HepG2 (cell line): Measurements from ENCODE around the gene F12. TPM values are rescaled to one million over a fixed set of nuclear protein-coding genes. Genes with fewer than 3 reads are reported as not detected.

ENCODE experiments used
- DMAP1 ChIP-seq: IDR thresholded peaks from 2 replicates; pipeline ENCODE4 v1.6.1; 2016
- EP300 ChIP-seq, 3 experiments: sonication (generic) in 1 of 3; formaldehyde crosslinking in 1 of 3; IDR thresholded peaks; 2 replicates each; pipeline versions ENCODE4 v1.5.1 to v1.6.1; 2011 to 2020; ENCODE audit warnings: low read depth in 2 of 3, low read length in 2 of 3, borderline replicate concordance in 1 of 3, improper control_type of control experiment in 1 of 3, mild to moderate bottlenecking in 1 of 3, missing genetic modification reagents in 1 of 3, moderate library complexity in 1 of 3
- FOXC1 ChIP-seq: sonication (generic); formaldehyde crosslinking; IDR thresholded peaks from 2 replicates; pipeline ENCODE4 v1.8.0; 2022; ENCODE audit warnings: mild to moderate bottlenecking, missing genetic modification reagents, borderline replicate concordance
- GATA4 ChIP-seq: sonication (generic); IDR thresholded peaks from 2 replicates; pipeline ENCODE4 v1.6.1; 2016; ENCODE audit warnings: antibody characterized with exemption, low read depth, borderline replicate concordance
- GLI4 ChIP-seq: sonication (generic); formaldehyde crosslinking; IDR thresholded peaks from 2 replicates; pipeline ENCODE4 v1.5.1; 2020; ENCODE audit warnings: missing genetic modification reagents, mild to moderate bottlenecking, moderate library complexity, borderline replicate concordance
- HHEX ChIP-seq: IDR thresholded peaks from 2 replicates; pipeline ENCODE4 v1.6.1; 2016; ENCODE audit warnings: control low read depth
- ISX ChIP-seq: sonication (generic); formaldehyde crosslinking; conservative IDR thresholded peaks from 2 replicates; pipeline ENCODE4 v1.5.0; 2020; ENCODE audit warnings: missing genetic modification reagents
- KDM1A ChIP-seq: IDR thresholded peaks from 2 replicates; pipeline ENCODE4 v1.6.1; 2016; ENCODE audit warnings: missing compliant biosample characterization
- MIER2 ChIP-seq: IDR thresholded peaks from 2 replicates; pipeline ENCODE4 v1.6.1; 2016; ENCODE audit warnings: missing biosample characterization, missing genetic modification reagents
- POLR2A ChIP-seq, 2 experiments: IDR thresholded peaks; 2 replicates each; pipeline ENCODE4 v1.6.1; 2011; ENCODE audit warnings: low read depth in 2 of 2, low read length in 2 of 2, mild to moderate bottlenecking in 1 of 2, moderate library complexity in 1 of 2; ENCODE audit not compliant: insufficient read depth in 1 of 2
- RARA ChIP-seq: IDR thresholded peaks from 2 replicates; pipeline ENCODE4 v1.6.1; 2016; ENCODE audit warnings: missing genetic modification reagents, missing compliant biosample characterization
- RBAK ChIP-seq: sonication (generic); formaldehyde crosslinking; IDR thresholded peaks from 2 replicates; pipeline ENCODE4 v1.5.1; 2020; ENCODE audit warnings: mild to moderate bottlenecking, missing genetic modification reagents
- SMARCC2 ChIP-seq: fragments of 450-650 bp; IDR thresholded peaks from 2 replicates; pipeline ENCODE4 v1.6.1; 2017; ENCODE audit warnings: antibody characterized with exemption, mild to moderate bottlenecking
- UBTF ChIP-seq: sonication (generic); formaldehyde crosslinking; IDR thresholded peaks from 2 replicates; pipeline ENCODE4 v1.4.0; 2020; ENCODE audit warnings: mild to moderate bottlenecking, missing genetic modification reagents
- YEATS2 ChIP-seq: sonication (generic); formaldehyde crosslinking; IDR thresholded peaks from 2 replicates; pipeline ENCODE4 v1.4.0; 2020; ENCODE audit warnings: missing genetic modification reagents, borderline replicate concordance
- ZBTB10 ChIP-seq: sonication (generic); formaldehyde crosslinking; IDR thresholded peaks from 2 replicates; pipeline ENCODE4 v1.4.0; 2020; ENCODE audit warnings: missing genetic modification reagents, borderline replicate concordance
- ZFP90 ChIP-seq: sonication (generic); formaldehyde crosslinking; IDR thresholded peaks from 2 replicates; pipeline ENCODE4 v1.8.0; 2022; ENCODE audit warnings: missing genetic modification reagents, mild to moderate bottlenecking, inconsistent platforms, borderline replicate concordance
- ZNF253 ChIP-seq: sonication (generic); formaldehyde crosslinking; IDR thresholded peaks from 2 replicates; pipeline ENCODE4 v1.8.0; 2022; ENCODE audit warnings: mild to moderate bottlenecking, missing genetic modification reagents, borderline replicate concordance
- ZNF329 ChIP-seq: sonication (generic); formaldehyde crosslinking; IDR thresholded peaks from 2 replicates; pipeline ENCODE4 v1.9.0; 2021; ENCODE audit warnings: low read depth, mild to moderate bottlenecking, missing genetic modification reagents
- ZNF530 ChIP-seq: sonication (generic); formaldehyde crosslinking; IDR thresholded peaks from 2 replicates; pipeline ENCODE4 v1.5.0; 2020; ENCODE audit warnings: low read depth, mild to moderate bottlenecking, missing genetic modification reagents
- ZNF614 ChIP-seq: IDR thresholded peaks from 2 replicates; pipeline ENCODE4 v1.6.1; 2018; ENCODE audit warnings: missing biosample characterization, missing genetic modification reagents, inconsistent platforms, borderline replicate concordance
- ZNF788 ChIP-seq: sonication (generic); formaldehyde crosslinking; IDR thresholded peaks from 2 replicates; pipeline ENCODE4 v1.5.0; 2020; ENCODE audit warnings: mild to moderate bottlenecking, missing genetic modification reagents, borderline replicate concordance
- ZNF850 ChIP-seq: sonication (generic); formaldehyde crosslinking; conservative IDR thresholded peaks from 2 replicates; pipeline ENCODE4 v1.9.0; 2021; ENCODE audit warnings: mild to moderate bottlenecking, missing genetic modification reagents
- polyA plus RNA-seq, 8 experiments: library from polyadenylated mRNA; depleted of rRNA in 3 of 8; stranded (reverse) in 7 of 8; unstranded in 1 of 8; fragments of >200 nt; fragmentation: Illumina TruSeq in 4 of 8; extraction: Trizol in 4 of 8; gene quantifications; 2 replicates each; pipeline versions ENCODE4 v1.2.1 to v1.2.3, GENCODE V29; 2011 to 2016; ENCODE audit warnings: low read depth in 4 of 8, missing spikeins in 1 of 8, mixed read lengths in 1 of 8; ENCODE audit not compliant: insufficient read depth in 1 of 8
- total RNA-seq, 5 experiments: library from RNA; depleted of rRNA; stranded (reverse); fragments of >200 nt; fragmentation: Illumina TruSeq; extraction: Trizol; gene quantifications; 2 replicates each; pipeline ENCODE4 v1.2.3, GENCODE V29; 2016; ENCODE audit warnings: low read depth in 1 of 5
- TF ChIP-seq, protein P1 (sequence below): sonication (generic); formaldehyde crosslinking; IDR thresholded peaks from 2 replicates; pipeline ENCODE4 v1.5.1; 2020; ENCODE audit warnings: missing genetic modification reagents, mild to moderate bottlenecking, borderline replicate concordance
- TF ChIP-seq, protein P2 (sequence below): sonication (generic); formaldehyde crosslinking; IDR thresholded peaks from 2 replicates; pipeline ENCODE4 v1.8.1; 2023; ENCODE audit warnings: missing genetic modification reagents, mild to moderate bottlenecking, borderline replicate concordance

The F12 gene
- total and polyA plus RNA-seq, 2 of the 13 experiments (the other 11 are each of a cell fraction or from before 2014, with no cell fraction given): 2.5 to 3.0 TPM

- TF ChIP-seq UBTF (CRISPR knock-in tag): peak; percentile 67; the same call in 1 of the 2 replicates
- TF ChIP-seq RARA (CRISPR knock-in tag): no peak
- TF ChIP-seq, protein P1, sequence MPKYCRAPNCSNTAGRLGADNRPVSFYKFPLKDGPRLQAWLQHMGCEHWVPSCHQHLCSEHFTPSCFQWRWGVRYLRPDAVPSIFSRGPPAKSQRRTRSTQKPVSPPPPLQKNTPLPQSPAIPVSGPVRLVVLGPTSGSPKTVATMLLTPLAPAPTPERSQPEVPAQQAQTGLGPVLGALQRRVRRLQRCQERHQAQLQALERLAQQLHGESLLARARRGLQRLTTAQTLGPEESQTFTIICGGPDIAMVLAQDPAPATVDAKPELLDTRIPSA (CRISPR knock-in tag): no peak
- TF ChIP-seq ZBTB10 (CRISPR knock-in tag): no peak
- peak; percentile 64; the same call in 1 of the 2 replicates for TF ChIP-seq ZNF788
- no peak for TF ChIP-seq MIER2 (CRISPR knock-in tag)
- TF ChIP-seq FOXC1 (CRISPR knock-in tag): no peak
- no peak for TF ChIP-seq ZNF614 (CRISPR knock-in tag)
- TF ChIP-seq DMAP1 (CRISPR knock-in tag): peak; percentile 78; the same call in 1 of the 2 replicates
- TF ChIP-seq ZNF329 (CRISPR knock-in tag): no peak
- TF ChIP-seq SMARCC2: no peak
- no peak for TF ChIP-seq RBAK (CRISPR knock-in tag)
- TF ChIP-seq KDM1A (CRISPR knock-in tag): no peak
- TF ChIP-seq ZFP90: no peak
- TF ChIP-seq GATA4: no peak
- TF ChIP-seq ISX: no peak
- no peak for TF ChIP-seq EP300 (IDR thresholded peaks at IDR 0.05; ENCODE audit: low read depth in 2 of 2, low read length in 2 of 2)
- TF ChIP-seq EP300 (CRISPR knock-in tag; IDR thresholded peaks at IDR 0.05; ENCODE audit: borderline replicate concordance): no peak; the same call in 1 of the 2 replicates
- no peak for TF ChIP-seq POLR2A (IDR thresholded peaks at IDR 0.05; ENCODE audit: insufficient read depth in 1 of 2, low read depth in 2 of 2, low read length in 2 of 2)
- no peak for TF ChIP-seq ZNF850 (CRISPR knock-in tag)
- peak; percentile 63; the same call in 1 of the 2 replicates for TF ChIP-seq YEATS2
- no peak for TF ChIP-seq HHEX
- no peak for TF ChIP-seq ZNF253 (CRISPR knock-in tag)
- TF ChIP-seq, protein P2, sequence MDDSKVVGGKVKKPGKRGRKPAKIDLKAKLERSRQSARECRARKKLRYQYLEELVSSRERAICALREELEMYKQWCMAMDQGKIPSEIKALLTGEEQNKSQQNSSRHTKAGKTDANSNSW: no peak
- no peak for TF ChIP-seq ZNF530
- TF ChIP-seq GLI4 (CRISPR knock-in tag): no peak
These were observed 42.6 kb downstream of the F12 start (continued) for GRCh38 chr5:177366528-177367322.
